Brain pericyte (primary cell): ENCODE data around the gene HAPLN3.

Source experiments
- DNase-seq: peaks from one replicate; pipeline ENCODE4 v3.0.0-alpha.2; 2012; ENCODE audit warnings: low read depth, low spot score

The HAPLN3 gene

GRCh38 chr15:88896333-88897033 is 1.1 kb upstream of the HAPLN3 start:
- DNase-seq: no peak

- DNase-seq: no peak
Measured at GRCh38 chr15:88894348-88894818, 961 bp downstream of the HAPLN3 start.

GRCh38 chr15:88891540-88892254 is 3.6 kb downstream of the HAPLN3 start:
- DNase-seq: no peak

- DNase-seq: no peak
Measured at GRCh38 chr15:88890495-88890894, 4.8 kb downstream of the HAPLN3 start.

- DNase-seq: no peak
Measured at GRCh38 chr15:88888719-88889118, 6.6 kb downstream of the HAPLN3 start.

- DNase-seq: no peak
Measured at GRCh38 chr15:88887068-88887580, 8.2 kb downstream of the HAPLN3 start.

GRCh38 chr15:88882785-88883184 is 12.6 kb downstream of the HAPLN3 start:
- DNase-seq: no peak

- DNase-seq: no peak
Measured at GRCh38 chr15:88881775-88882174, 13.6 kb downstream of the HAPLN3 start.

- no peak for DNase-seq
Measured at GRCh38 chr15:88880944-88881740, 14.2 kb downstream of the HAPLN3 start.

GRCh38 chr15:88878720-88879184 is 16.6 kb downstream of the HAPLN3 start:
- DNase-seq: no peak

- no peak for DNase-seq
Measured at GRCh38 chr15:88877906-88878305, 17.4 kb downstream of the HAPLN3 start.

- DNase-seq: no peak
Measured at GRCh38 chr15:88877415-88877814, 17.9 kb downstream of the HAPLN3 start.

- DNase-seq: no peak
Measured at GRCh38 chr15:88876573-88876972, 18.8 kb downstream of the HAPLN3 start.

- no peak for DNase-seq
Measured at GRCh38 chr15:88874684-88875083, 20.7 kb downstream of the HAPLN3 start.

- no peak for DNase-seq
Measured at GRCh38 chr15:88874275-88874674, 21.1 kb downstream of the HAPLN3 start.

- no peak for DNase-seq
Measured at GRCh38 chr15:88873786-88874185, 21.6 kb downstream of the HAPLN3 start.

- DNase-seq: no peak
Measured at GRCh38 chr15:88872706-88873105, 22.6 kb downstream of the HAPLN3 start.

- no peak for DNase-seq
Measured at GRCh38 chr15:88872106-88872505, 23.2 kb downstream of the HAPLN3 start.

- no peak for DNase-seq
Measured at GRCh38 chr15:88871313-88871712, 24.0 kb downstream of the HAPLN3 start.

- DNase-seq: no peak
Measured at GRCh38 chr15:88866295-88866881, 29.0 kb downstream of the HAPLN3 start.

- no peak for DNase-seq
Measured at GRCh38 chr15:88865498-88866099, 29.7 kb downstream of the HAPLN3 start.
